Epithelial cell of proximal tubule (primary cell): ENCODE results near the gene CYP24A1. TPM values are rescaled to one million over a fixed set of nuclear protein-coding genes. Genes with fewer than 3 reads are reported as not detected.

Source experiments
- DNase-seq: peaks from one replicate; pipeline ENCODE4 v3.0.0-alpha.2; 2011; ENCODE audit warnings: low read depth
- H3K4me3 ChIP-seq: 2 replicates; pipeline ENCODE4 v1.5.1; 2011; ENCODE audit warnings: low read depth, mild to moderate bottlenecking, low read length
- total RNA-seq: library from RNA; depleted of rRNA; stranded (reverse); fragments of >200 nt; gene quantifications from 2 replicates; pipeline ENCODE4 v1.2.3, GENCODE V29; 2015
- TF ChIP-seq, protein P1 (sequence below): conservative IDR thresholded peaks from 2 replicates; pipeline ENCODE4 v1.5.1; 2012; ENCODE audit warnings: low read depth, mild to moderate bottlenecking, low read length

CYP24A1 gene
- total RNA-seq, 1 donor from 2014 or later, result 1.5 TPM

DNA sequence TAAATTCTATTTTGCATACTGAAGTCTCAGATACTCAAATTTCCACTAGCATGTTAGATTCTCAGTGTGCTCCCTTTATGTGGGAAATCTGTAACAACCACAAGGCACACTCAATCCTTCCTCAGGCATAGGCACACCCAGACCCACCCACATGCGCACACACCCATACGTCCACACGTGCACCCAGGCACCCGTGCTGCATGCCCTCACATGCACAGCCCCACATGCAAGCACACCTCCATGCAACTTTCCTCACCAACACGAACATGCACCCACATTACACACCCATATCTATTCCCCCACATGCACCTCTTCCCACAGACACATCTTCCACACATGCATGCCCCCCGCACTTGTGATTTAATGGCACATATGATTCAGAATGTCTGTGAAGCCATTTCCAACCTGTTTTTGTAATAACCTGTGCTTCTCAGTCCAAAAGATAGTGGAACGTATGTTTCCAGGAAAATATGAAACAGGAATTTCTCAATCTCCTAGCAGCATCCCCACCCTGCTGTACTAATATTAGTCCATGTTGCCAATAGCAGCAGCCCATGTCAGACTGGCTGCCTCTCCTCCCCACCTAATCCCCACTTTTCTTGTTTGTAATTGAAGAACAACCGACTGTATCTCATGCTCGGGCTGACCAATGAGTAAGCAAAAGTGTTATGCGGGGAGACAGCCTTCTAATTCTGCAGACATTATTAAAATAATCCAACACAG, 11.3 kb upstream of the CYP24A1 start:
- TF ChIP-seq, protein P1, sequence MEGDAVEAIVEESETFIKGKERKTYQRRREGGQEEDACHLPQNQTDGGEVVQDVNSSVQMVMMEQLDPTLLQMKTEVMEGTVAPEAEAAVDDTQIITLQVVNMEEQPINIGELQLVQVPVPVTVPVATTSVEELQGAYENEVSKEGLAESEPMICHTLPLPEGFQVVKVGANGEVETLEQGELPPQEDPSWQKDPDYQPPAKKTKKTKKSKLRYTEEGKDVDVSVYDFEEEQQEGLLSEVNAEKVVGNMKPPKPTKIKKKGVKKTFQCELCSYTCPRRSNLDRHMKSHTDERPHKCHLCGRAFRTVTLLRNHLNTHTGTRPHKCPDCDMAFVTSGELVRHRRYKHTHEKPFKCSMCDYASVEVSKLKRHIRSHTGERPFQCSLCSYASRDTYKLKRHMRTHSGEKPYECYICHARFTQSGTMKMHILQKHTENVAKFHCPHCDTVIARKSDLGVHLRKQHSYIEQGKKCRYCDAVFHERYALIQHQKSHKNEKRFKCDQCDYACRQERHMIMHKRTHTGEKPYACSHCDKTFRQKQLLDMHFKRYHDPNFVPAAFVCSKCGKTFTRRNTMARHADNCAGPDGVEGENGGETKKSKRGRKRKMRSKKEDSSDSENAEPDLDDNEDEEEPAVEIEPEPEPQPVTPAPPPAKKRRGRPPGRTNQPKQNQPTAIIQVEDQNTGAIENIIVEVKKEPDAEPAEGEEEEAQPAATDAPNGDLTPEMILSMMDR, result no peak
- H3K4me3 ChIP-seq, result no peak overlapping the region
- DNase-seq, result no peak

DNA sequence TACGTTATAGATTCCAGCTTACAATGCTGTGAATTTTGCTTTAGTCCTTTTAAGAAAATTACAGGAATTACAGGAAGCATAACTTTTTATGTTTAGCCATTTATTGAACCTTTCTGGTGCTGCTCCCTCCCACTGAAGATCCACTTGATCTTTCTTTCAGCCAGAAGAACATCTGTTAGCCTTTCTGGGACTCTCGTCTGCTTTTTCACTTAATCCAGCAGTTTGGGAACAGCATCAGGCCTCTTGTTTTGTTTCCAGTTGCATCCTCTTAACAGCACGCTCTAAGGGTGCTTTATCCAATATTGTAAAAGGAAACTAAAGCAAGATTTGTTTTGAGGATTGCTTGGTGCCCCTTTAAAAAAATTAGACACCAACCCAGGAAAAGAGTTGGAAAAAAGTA, 10.3 kb upstream of the CYP24A1 start:
- no peak for DNase-seq
- TF ChIP-seq, protein P1, result no peak
- no peak overlapping the region for H3K4me3 ChIP-seq

DNA sequence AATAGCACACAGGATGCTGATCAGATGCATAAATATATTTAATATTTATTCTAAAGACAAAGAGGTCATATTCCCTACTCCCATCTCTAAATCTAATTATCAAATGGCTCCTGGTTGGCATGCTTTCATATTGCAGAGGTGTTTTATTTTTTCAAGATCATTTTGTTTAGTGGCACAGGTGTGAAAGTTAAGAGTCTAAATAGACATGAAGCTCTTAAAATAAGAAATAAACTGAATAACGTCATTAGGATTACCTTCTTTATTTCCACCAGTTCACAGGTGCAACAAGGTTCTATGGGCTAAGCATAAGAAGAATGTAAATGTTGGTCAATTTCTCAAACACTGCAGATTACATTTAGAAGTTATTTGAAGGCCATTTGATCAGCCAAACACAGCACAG, 7.1 kb upstream of the CYP24A1 start:
- H3K4me3 ChIP-seq, result no peak overlapping the region
- DNase-seq, result no peak
- TF ChIP-seq, protein P1, result no peak

DNA sequence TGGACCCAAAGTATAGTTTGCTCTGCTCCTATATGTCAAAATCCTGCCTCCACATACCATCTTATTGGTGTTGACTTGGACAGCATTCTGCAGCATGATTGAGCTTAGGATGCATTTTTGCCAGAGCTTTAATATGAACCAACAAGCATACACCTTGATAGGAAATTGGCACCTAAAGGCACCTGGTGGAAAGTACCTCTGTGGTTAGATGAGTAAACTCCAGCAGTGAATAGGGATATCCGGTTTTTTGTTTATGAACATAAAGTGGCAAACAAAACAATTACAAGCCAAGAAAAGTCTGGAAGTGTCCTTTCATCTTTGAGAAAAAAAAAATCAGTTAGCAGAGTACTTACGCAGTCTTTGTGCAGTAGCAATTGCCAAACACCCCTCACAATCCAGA, 6.2 kb upstream of the CYP24A1 start:
- no peak for DNase-seq
- TF ChIP-seq, protein P1, result no peak
- no peak overlapping the region for H3K4me3 ChIP-seq

DNA sequence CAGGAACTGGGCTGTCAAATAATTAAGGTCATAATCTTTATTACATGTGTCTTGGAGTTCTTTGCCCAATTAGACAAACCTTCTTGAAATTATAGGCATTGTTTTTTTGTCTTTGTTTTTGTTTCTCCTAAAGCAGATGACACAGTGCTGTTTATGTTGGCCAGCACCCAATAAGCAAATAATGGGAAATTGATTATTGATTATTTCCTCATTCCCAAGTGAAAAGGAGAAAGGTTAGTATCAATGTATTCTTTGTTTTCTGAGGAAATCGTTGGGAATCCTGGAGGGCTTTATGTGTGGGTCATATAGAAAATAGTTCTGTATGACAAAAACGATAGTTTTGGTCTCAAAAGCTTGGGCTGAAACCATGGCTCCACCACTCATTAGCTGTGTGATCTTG, 4.5 kb upstream of the CYP24A1 start:
- no peak overlapping the region for H3K4me3 ChIP-seq
- no peak for DNase-seq
- TF ChIP-seq, protein P1, result no peak

DNA sequence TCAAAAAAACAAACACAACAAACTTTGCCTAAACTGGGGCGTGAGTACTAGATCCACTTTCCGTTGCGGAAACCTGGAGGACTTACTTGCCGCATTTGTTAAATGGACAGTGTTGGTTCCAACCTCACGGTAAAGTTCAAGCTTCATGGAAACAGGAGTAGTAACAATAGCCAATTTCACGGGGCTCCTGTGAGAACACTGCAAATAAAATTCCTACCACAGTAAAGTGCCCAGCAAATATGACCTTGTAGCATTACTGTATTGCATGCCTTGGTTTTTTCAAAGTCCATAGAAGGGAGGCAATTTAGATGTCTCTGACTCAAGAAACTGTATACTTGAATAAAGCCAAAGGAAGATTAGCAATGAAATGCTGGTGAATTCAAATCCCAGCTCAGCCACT, 3.6 kb upstream of the CYP24A1 start:
- no peak overlapping the region for H3K4me3 ChIP-seq
- TF ChIP-seq, protein P1, result no peak
- no peak for DNase-seq

DNA sequence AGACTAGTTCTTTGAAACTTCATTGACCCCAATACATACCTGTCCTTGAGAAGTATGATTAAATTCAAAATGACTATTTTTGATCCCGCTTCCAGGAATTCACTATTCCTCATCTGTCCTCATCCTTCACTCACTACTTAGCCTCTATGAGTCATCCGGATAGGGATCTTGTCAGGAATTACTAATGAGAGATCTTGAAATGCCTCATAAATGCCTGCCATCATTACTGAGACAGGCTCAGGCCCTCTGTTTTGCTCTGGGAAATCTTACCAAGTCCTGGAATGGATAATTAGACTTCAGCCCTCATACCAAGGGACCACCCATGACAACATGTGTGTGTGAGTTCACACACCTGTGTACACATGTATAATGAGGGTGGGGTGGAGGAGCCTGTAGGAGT, 2.8 kb upstream of the CYP24A1 start:
- TF ChIP-seq, protein P1, result no peak
- DNase-seq, result no peak
- no peak overlapping the region for H3K4me3 ChIP-seq
